T-cell (primary cell): Measurements from ENCODE around the gene APCDD1. TPM values are rescaled to one million over a fixed set of nuclear protein-coding genes. Genes with fewer than 3 reads are reported as not detected.

Source experiments
- ATAC-seq, 4 experiments: fragments of 200-7000 bp in 3 of 4; fragments of 150-1000 bp in 1 of 4; cut with Tn5 transposase; replicated peaks in 1 of 4; 1 replicate in 3 of 4; 2 replicates in 1 of 4; pipeline ENCODE4 v1.10.0; 2021; ENCODE audit warnings: moderate library complexity in 3 of 4, mild to moderate bottlenecking in 2 of 4, moderate number of reproducible peaks in 1 of 4
- CTCF ChIA-PET, 2 donors: fragments of 300-600 bp; sonication (Branson Sonifier 250); formaldehyde crosslinking; loops; one replicate each; lab custom pipeline; 2022; ENCODE audit warnings: antibody characterized with exemption in 2 of 2; lab: Charles Lee
- POLR2A ChIA-PET, 2 donors: fragments of 300-600 bp; sonication (Branson Sonifier 250); formaldehyde crosslinking; loops; one replicate each; lab custom pipeline; 2022; ENCODE audit warnings: antibody characterized with exemption in 2 of 2; lab: Charles Lee
- DNase-seq, 35 experiments: peaks; one replicate each; pipeline versions ENCODE4 v3.0.0 to v3.0.0-alpha.2; 2013 to 2023
- H3K27ac ChIP-seq: one replicate; pipeline ENCODE4 v1.5.1; 2013; ENCODE audit warnings: low read length
- H3K27me3 ChIP-seq, 2 experiments: replicated peaks in 1 of 2; 1 replicate in 1 of 2; 2 replicates in 1 of 2; pipeline versions ENCODE4 v1.6.1 to v1.7.0; 2013; ENCODE audit warnings: low read length in 1 of 2, mixed read lengths in 1 of 2; ENCODE audit not compliant: control insufficient read depth in 2 of 2, insufficient read depth in 2 of 2; ENCODE audit errors: extremely low read depth in 1 of 2
- H3K36me3 ChIP-seq, 2 donors: 1 replicate in 1 of 2; 2 replicates in 1 of 2; pipeline versions ENCODE4 v1.6.1 to v1.7.0; 2013; ENCODE audit warnings: low read length in 1 of 2; ENCODE audit not compliant: control insufficient read depth in 2 of 2, insufficient read depth in 1 of 2; ENCODE audit errors: extremely low read depth in 1 of 2
- H3K4me1 ChIP-seq, 2 experiments: 1 replicate in 1 of 2; 2 replicates in 1 of 2; pipeline versions ENCODE4 v1.6.1 to v1.7.0; 2013; ENCODE audit warnings: low read length in 2 of 2, mixed read lengths in 1 of 2; ENCODE audit not compliant: insufficient read depth in 2 of 2, control insufficient read depth in 1 of 2; ENCODE audit errors: extremely low read depth in 1 of 2
- H3K4me3 ChIP-seq, 2 donors: 1 replicate in 1 of 2; 2 replicates in 1 of 2; pipeline versions ENCODE4 v1.5.1 to v1.7.0; 2013; ENCODE audit warnings: mild to moderate bottlenecking in 2 of 2, low read length in 1 of 2, moderate library complexity in 1 of 2; ENCODE audit not compliant: control insufficient read depth in 1 of 2; ENCODE audit errors: extremely low read depth in 1 of 2
- H3K9me3 ChIP-seq: 2 replicates; pipeline ENCODE4 v1.7.0; 2013
- H3K27ac Mint-ChIP-seq, 2 donors: one replicate each; pipeline ENCODE4 v1.8.0; 2020 to 2021; ENCODE audit warnings: mild to moderate bottlenecking in 2 of 2, mixed read lengths in 2 of 2
- H3K27me3 Mint-ChIP-seq, 2 donors: one replicate each; pipeline ENCODE4 v1.8.0; 2021 to 2022; ENCODE audit warnings: mixed read lengths in 2 of 2
- H3K36me3 Mint-ChIP-seq: one replicate; pipeline ENCODE4 v1.8.0; 2021; ENCODE audit warnings: mixed read lengths
- H3K4me1 Mint-ChIP-seq, 3 donors: one replicate each; pipeline ENCODE4 v1.8.0; 2020 to 2022; ENCODE audit warnings: mixed read lengths in 3 of 3, mild to moderate bottlenecking in 1 of 3
- H3K4me3 Mint-ChIP-seq, 3 donors: one replicate each; pipeline ENCODE4 v1.8.0; 2020 to 2022; ENCODE audit warnings: mild to moderate bottlenecking in 3 of 3, mixed read lengths in 3 of 3, moderate library complexity in 3 of 3
- H3K9me3 Mint-ChIP-seq, 3 donors: one replicate each; pipeline ENCODE4 v1.8.0; 2020 to 2022; ENCODE audit warnings: mixed read lengths in 3 of 3
- WGBS: methylation state at CpG from one replicate; pipeline ENCODE4 v1.1.5; 2013; ENCODE audit warnings: missing lambda C conversion rate; ENCODE audit not compliant: insufficient coverage; 5-methylcytosine and 5-hydroxymethylcytosine counted together
- total RNA-seq, 35 experiments: library from RNA in 6 of 35; stranded (reverse) in 6 of 35; fragments of 120-200 nt in 1 of 35; gene quantifications; one replicate each; pipeline versions ENCODE4 v1.2.1 to v1.2.4 and lab custom pipeline; 2013 to 2026

The APCDD1 gene
- total RNA-seq, 5 donors from 2014 or later (not counting 1 experiment from before 2014, with no cell fraction given) = 0.32 to 0.62 (median 0.38) TPM; not detected in 2

- H3K4me1 ChIP-seq = no peaks in the 10 kb centered on the region
- no peaks in the 10 kb centered on the region for H3K36me3 ChIP-seq
- Mint-ChIP-seq H3K27ac (peak overlapping the region in 1 of 2 donors; percentile 29), H3K4me1 (no peaks in the 10 kb centered on the region), H3K9me3 (no peaks in the 10 kb centered on the region), H3K27me3 (peaks cover 38 to 55% of the 10 kb centered on the region in 2 donors), H3K4me3 (no peak overlapping the region), H3K36me3 (no peaks in the 10 kb centered on the region)
- H3K4me3 ChIP-seq = no peak overlapping the region
- no peak overlapping the region for H3K27ac ChIP-seq
- CTCF ChIA-PET = interaction anchor here in 1 of 2 donors (0.7 kb wide), 1 partner anchor 533 kb away, joined by 3 read pairs; no protein-coding TSS in a partner anchor
- POLR2A ChIA-PET = interaction anchor here in 1 of 2 donors (0.6 kb wide), 1 partner anchor 511 kb away, joined by 3 read pairs; no protein-coding TSS in a partner anchor
- WGBS = 63% methylated on average over 1 of the region's 3 CpGs
- ATAC-seq (no peak), DNase-seq (no peak)
- H3K9me3 ChIP-seq = no peaks in the 10 kb centered on the region
- H3K27me3 ChIP-seq = peaks cover 0 to 38% of the 10 kb centered on the region in 2 experiments
Measured at GRCh38 chr18:10514082-10514481, 59.6 kb downstream of the APCDD1 start.

GRCh38 chr18:10514601-10515000 is 60.2 kb downstream of the APCDD1 start:
- H3K4me1 Mint-ChIP-seq = peaks cover 0 to under 1% (median under 1%) of the 10 kb centered on the region in 3 donors
- H3K27me3 Mint-ChIP-seq = peaks cover 42 to 60% of the 10 kb centered on the region in 2 donors
- DNase-seq = no peak
- no peak for ATAC-seq
- no peaks in the 10 kb centered on the region for H3K9me3 Mint-ChIP-seq
- H3K27ac Mint-ChIP-seq = no peak overlapping the region
- Histone ChIP-seq H3K9me3 (no peaks in the 10 kb centered on the region), H3K4me1 (no peaks in the 10 kb centered on the region), H3K4me3 (no peak overlapping the region), H3K27ac (no peak overlapping the region), H3K36me3 (no peaks in the 10 kb centered on the region), H3K27me3 (peaks cover 0 to 41% of the 10 kb centered on the region in 2 experiments)
- ChIA-PET CTCF (no interaction called here), POLR2A (interaction anchor here in 1 of 2 donors (0.6 kb wide), 1 partner anchor 511 kb away, joined by 3 read pairs; no protein-coding TSS in a partner anchor)
- H3K36me3 Mint-ChIP-seq = no peaks in the 10 kb centered on the region
- no peak overlapping the region for H3K4me3 Mint-ChIP-seq

GRCh38 chr18:10515456-10515855 is 61.0 kb downstream of the APCDD1 start:
- no peak overlapping the region for H3K27ac Mint-ChIP-seq
- 50% methylated on average over 4 of the region's 4 CpGs for WGBS
- ChIA-PET CTCF (no interaction called here), POLR2A (no interaction called here)
- H3K4me1 Mint-ChIP-seq = peaks cover 0 to 6% (median 5%) of the 10 kb centered on the region in 3 donors
- Histone ChIP-seq H3K36me3 (no peaks in the 10 kb centered on the region), H3K4me1 (peaks cover 0 to 3% of the 10 kb centered on the region in 2 experiments), H3K9me3 (no peaks in the 10 kb centered on the region), H3K27me3 (peaks cover 0 to 41% of the 10 kb centered on the region in 2 experiments), H3K27ac (no peak overlapping the region), H3K4me3 (no peak overlapping the region)
- DNase-seq = no peak
- H3K36me3 Mint-ChIP-seq = no peaks in the 10 kb centered on the region
- no peak overlapping the region for H3K4me3 Mint-ChIP-seq
- peaks cover 42 to 65% of the 10 kb centered on the region in 2 donors for H3K27me3 Mint-ChIP-seq
- no peaks in the 10 kb centered on the region for H3K9me3 Mint-ChIP-seq
- ATAC-seq = no peak

- Histone ChIP-seq H3K9me3 (no peaks in the 10 kb centered on the region), H3K27ac (no peak overlapping the region), H3K4me3 (no peak overlapping the region), H3K36me3 (no peaks in the 10 kb centered on the region), H3K27me3 (peaks cover 0 to 45% of the 10 kb centered on the region in 2 experiments), H3K4me1 (peaks cover 0 to 3% of the 10 kb centered on the region in 2 experiments)
- ChIA-PET CTCF (no interaction called here), POLR2A (no interaction called here)
- H3K27ac Mint-ChIP-seq = no peak overlapping the region
- no peaks in the 10 kb centered on the region for H3K9me3 Mint-ChIP-seq
- H3K4me1 Mint-ChIP-seq = peaks cover 0 to 6% (median 5%) of the 10 kb centered on the region in 3 donors
- H3K4me3 Mint-ChIP-seq = no peak overlapping the region
- DNase-seq (no peak), ATAC-seq (no peak)
- WGBS = 100% methylated on average over 1 of the region's 2 CpGs
- peaks cover 42 to 65% of the 10 kb centered on the region in 2 donors for H3K27me3 Mint-ChIP-seq
- H3K36me3 Mint-ChIP-seq = no peaks in the 10 kb centered on the region
Measured at GRCh38 chr18:10516078-10516477, 61.6 kb downstream of the APCDD1 start.

GRCh38 chr18:10518595-10519255 is 64.3 kb downstream of the APCDD1 start:
- POLR2A ChIA-PET = no interaction called here
- no peak for DNase-seq
- WGBS = 74% methylated on average over 7 of the region's 12 CpGs

GRCh38 chr18:10519366-10519765 is 64.9 kb downstream of the APCDD1 start:
- WGBS = 67% methylated on average over 1 of the region's 2 CpGs
- H3K9me3 ChIP-seq = no peaks in the 10 kb centered on the region
- no peaks in the 10 kb centered on the region for H3K36me3 ChIP-seq
- Mint-ChIP-seq H3K36me3 (no peaks in the 10 kb centered on the region), H3K4me1 (peaks cover 1 to 9% (median 7%) of the 10 kb centered on the region in 3 donors), H3K27ac (no peak overlapping the region), H3K4me3 (no peak overlapping the region), H3K27me3 (peaks cover 29 to 52% of the 10 kb centered on the region in 2 donors), H3K9me3 (no peaks in the 10 kb centered on the region)
- ATAC-seq = no peak
- ChIA-PET POLR2A (no interaction called here), CTCF (interaction anchor here (0.6 to 1.5 kb wide), 5 partner anchors 15 to 547 kb away, joined by 3 to 4 read pairs (median 3); no protein-coding TSS in a partner anchor)
- no peak overlapping the region for H3K27ac ChIP-seq
- DNase-seq = no peak
- H3K4me1 ChIP-seq = peaks cover 0 to 3% of the 10 kb centered on the region in 2 experiments
- H3K4me3 ChIP-seq = no peak overlapping the region
- H3K27me3 ChIP-seq = peaks cover 0 to 28% of the 10 kb centered on the region in 2 experiments

More at GRCh38 chr18:10518595-10519255, 64.3 kb downstream of the APCDD1 start:
- Mint-ChIP-seq H3K4me1 (peaks cover 0 to 6% (median 5%) of the 10 kb centered on the region in 3 donors), H3K27me3 (peaks cover 35 to 57% of the 10 kb centered on the region in 2 donors), H3K9me3 (no peaks in the 10 kb centered on the region), H3K4me3 (no peak overlapping the region), H3K36me3 (no peaks in the 10 kb centered on the region), H3K27ac (peak overlapping the region in 1 of 2 donors; percentile 19)
- Histone ChIP-seq H3K4me1 (peaks cover 0 to 3% of the 10 kb centered on the region in 2 experiments), H3K4me3 (no peak overlapping the region), H3K27ac (no peak overlapping the region), H3K36me3 (no peaks in the 10 kb centered on the region), H3K27me3 (peaks cover 0 to 34% of the 10 kb centered on the region in 2 experiments), H3K9me3 (no peaks in the 10 kb centered on the region)
- no peak for ATAC-seq
- CTCF ChIA-PET = interaction anchor here in 1 of 2 donors (1.3 to 1.5 kb wide), 2 partner anchors 41 to 547 kb away, joined by 3 read pairs; no protein-coding TSS in a partner anchor
